HL-60 (cell line): ENCODE measurements around the gene IFIT2.

Experiments used
- POLR2AphosphoS5 ChIP-seq: IDR thresholded peaks from 2 replicates; pipeline ENCODE4 v1.6.1; 2012; ENCODE audit warnings: low read depth
- TF ChIP-seq, protein P1 (sequence below): IDR thresholded peaks from one replicate; pipeline ENCODE4 v1.5.1; 2011; ENCODE audit warnings: low read length, control low read depth, inconsistent platforms; ENCODE audit not compliant: insufficient read depth
- TF ChIP-seq, protein P2 (sequence below): IDR thresholded peaks from 2 replicates; pipeline ENCODE4 v1.6.1; 2012; ENCODE audit warnings: low read depth; ENCODE audit not compliant: insufficient replicate concordance

GRCh38 chr10:89338713-89339112 is 36.9 kb downstream of the IFIT2 start:
- TF ChIP-seq, protein P1, sequence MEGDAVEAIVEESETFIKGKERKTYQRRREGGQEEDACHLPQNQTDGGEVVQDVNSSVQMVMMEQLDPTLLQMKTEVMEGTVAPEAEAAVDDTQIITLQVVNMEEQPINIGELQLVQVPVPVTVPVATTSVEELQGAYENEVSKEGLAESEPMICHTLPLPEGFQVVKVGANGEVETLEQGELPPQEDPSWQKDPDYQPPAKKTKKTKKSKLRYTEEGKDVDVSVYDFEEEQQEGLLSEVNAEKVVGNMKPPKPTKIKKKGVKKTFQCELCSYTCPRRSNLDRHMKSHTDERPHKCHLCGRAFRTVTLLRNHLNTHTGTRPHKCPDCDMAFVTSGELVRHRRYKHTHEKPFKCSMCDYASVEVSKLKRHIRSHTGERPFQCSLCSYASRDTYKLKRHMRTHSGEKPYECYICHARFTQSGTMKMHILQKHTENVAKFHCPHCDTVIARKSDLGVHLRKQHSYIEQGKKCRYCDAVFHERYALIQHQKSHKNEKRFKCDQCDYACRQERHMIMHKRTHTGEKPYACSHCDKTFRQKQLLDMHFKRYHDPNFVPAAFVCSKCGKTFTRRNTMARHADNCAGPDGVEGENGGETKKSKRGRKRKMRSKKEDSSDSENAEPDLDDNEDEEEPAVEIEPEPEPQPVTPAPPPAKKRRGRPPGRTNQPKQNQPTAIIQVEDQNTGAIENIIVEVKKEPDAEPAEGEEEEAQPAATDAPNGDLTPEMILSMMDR = no peak
- TF ChIP-seq, protein P2, sequence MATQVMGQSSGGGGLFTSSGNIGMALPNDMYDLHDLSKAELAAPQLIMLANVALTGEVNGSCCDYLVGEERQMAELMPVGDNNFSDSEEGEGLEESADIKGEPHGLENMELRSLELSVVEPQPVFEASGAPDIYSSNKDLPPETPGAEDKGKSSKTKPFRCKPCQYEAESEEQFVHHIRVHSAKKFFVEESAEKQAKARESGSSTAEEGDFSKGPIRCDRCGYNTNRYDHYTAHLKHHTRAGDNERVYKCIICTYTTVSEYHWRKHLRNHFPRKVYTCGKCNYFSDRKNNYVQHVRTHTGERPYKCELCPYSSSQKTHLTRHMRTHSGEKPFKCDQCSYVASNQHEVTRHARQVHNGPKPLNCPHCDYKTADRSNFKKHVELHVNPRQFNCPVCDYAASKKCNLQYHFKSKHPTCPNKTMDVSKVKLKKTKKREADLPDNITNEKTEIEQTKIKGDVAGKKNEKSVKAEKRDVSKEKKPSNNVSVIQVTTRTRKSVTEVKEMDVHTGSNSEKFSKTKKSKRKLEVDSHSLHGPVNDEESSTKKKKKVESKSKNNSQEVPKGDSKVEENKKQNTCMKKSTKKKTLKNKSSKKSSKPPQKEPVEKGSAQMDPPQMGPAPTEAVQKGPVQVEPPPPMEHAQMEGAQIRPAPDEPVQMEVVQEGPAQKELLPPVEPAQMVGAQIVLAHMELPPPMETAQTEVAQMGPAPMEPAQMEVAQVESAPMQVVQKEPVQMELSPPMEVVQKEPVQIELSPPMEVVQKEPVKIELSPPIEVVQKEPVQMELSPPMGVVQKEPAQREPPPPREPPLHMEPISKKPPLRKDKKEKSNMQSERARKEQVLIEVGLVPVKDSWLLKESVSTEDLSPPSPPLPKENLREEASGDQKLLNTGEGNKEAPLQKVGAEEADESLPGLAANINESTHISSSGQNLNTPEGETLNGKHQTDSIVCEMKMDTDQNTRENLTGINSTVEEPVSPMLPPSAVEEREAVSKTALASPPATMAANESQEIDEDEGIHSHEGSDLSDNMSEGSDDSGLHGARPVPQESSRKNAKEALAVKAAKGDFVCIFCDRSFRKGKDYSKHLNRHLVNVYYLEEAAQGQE = no peak
- no peak for TF ChIP-seq POLR2AphosphoS5
